Hypothalamus (tissue), 51 donors: ENCODE data around the gene TRIM71.
"Not testable (repeated sequence)": the region's sequence is repeated elsewhere in the genome, so short reads cannot be mapped to it uniquely, and the experiment has no call there.

ENCODE experiments used
- DNase-seq, 51 donors: peaks; one replicate each; lab custom pipeline; 2025; lab: John Stamatoyannopoulos, UW

Gene TRIM71

DNA sequence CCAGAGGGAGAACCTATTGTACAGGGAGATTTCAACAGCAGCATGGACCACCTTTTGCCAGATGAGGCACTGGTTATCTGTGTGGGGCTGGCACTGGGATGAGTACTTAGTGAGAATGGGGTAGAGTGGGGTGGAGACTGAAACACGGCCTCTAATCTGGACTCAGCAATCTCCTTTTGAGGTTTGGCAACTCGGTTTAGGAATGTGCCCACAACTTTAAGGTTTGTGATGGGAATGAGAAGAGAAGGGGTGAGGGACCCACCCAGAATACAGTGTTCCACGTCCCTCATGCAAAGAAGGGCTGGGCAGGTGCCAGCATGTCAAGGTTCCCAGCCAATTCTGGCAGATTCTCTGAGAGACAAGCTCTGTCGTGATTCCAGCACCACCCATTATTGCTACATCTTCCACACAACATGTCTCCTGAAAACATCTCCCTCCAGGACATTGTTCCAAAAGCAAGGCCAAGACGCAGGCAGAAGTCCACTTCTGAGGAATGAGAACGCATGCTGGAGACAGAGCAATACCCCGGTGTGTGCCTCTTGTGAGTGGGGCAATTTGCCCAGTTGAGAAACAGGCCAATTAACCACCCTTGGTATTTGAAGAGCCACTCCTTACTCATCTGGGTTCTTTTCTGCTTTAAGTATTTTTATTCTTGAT, 96.1 kb downstream of the TRIM71 start:
- DNase-seq = no peak

GRCh38 chr3:32919920-32920319, 102.1 kb downstream of the TRIM71 start:
- no peak for DNase-seq

DNA sequence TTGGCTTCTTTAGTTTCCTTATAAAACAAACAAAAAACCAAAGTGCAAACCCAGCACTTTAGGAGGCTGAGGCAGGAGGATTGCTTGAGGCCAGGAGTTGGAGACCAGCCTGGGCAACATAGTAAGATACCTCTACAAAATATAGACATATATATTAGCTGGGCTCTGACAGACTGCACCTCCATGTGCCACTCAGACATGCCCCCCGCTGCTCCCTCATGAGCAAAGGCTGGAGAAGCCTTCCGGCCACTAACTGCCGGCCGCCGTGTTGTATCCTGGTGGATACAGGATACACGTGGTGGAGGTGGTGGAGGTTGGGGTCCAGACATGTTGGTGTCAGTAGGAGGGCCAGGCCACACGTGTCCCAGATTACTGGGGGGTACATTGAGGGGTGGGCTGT, 104.3 kb downstream of the TRIM71 start:
- DNase-seq = no peak

DNA sequence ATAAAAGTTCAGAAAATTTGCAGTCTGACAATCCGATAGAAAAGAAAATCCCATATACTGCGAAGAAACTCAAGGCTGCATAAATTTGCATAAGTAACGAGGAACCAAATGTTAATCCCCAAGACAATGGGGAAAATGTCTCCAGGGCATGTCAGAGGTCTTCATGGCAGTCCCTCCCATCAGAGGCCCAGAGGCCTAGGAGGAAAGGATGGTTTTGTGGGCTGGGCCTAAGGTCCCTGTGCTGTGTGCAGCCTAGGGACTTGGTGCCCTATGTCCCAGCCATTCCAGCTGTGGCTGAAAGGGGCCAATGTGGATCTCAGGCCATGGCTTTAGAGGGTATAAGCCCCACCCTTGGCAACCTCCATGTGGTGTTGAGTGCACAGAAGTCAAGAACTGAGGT, 112.4 kb downstream of the TRIM71 start:
- no peak for DNase-seq

- not testable (repeated sequence) for DNase-seq
Measured at GRCh38 chr3:32931273-32931672, 113.5 kb downstream of the TRIM71 start.

GRCh38 chr3:32934150-32934742, 116.4 kb downstream of the TRIM71 start:
- peak in 6 of 51 donors; percentile 1 to 4 (median 2) for DNase-seq

GRCh38 chr3:32937331-32937730, 119.5 kb downstream of the TRIM71 start:
- no peak for DNase-seq

- DNase-seq = not testable (repeated sequence)
Measured at GRCh38 chr3:32939531-32940284, 121.9 kb downstream of the TRIM71 start.

- no peak for DNase-seq
Measured at GRCh38 chr3:32940726-32941125, 122.9 kb downstream of the TRIM71 start.

DNA sequence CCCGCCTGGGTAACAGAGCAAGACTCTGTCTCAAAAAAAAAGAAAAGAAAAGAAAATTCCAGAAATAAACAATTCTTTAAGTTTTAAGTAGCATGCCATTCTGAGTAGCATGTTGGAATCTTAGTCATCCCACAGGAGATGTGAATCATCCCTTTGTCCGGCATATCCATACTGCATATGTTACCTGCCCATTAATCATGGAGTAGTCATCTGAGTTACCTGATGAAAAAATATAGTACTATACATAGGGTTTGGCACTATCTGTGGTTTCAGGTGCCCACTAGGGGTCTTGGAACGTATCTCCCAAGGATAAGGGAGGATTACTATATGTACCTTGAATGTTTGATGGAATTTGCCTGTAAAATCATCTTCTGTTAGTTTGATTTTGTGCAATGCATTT, 127.3 kb downstream of the TRIM71 start:
- no peak for DNase-seq

GRCh38 chr3:32945598-32945997, 127.8 kb downstream of the TRIM71 start:
- DNase-seq = not testable (repeated sequence)

DNA sequence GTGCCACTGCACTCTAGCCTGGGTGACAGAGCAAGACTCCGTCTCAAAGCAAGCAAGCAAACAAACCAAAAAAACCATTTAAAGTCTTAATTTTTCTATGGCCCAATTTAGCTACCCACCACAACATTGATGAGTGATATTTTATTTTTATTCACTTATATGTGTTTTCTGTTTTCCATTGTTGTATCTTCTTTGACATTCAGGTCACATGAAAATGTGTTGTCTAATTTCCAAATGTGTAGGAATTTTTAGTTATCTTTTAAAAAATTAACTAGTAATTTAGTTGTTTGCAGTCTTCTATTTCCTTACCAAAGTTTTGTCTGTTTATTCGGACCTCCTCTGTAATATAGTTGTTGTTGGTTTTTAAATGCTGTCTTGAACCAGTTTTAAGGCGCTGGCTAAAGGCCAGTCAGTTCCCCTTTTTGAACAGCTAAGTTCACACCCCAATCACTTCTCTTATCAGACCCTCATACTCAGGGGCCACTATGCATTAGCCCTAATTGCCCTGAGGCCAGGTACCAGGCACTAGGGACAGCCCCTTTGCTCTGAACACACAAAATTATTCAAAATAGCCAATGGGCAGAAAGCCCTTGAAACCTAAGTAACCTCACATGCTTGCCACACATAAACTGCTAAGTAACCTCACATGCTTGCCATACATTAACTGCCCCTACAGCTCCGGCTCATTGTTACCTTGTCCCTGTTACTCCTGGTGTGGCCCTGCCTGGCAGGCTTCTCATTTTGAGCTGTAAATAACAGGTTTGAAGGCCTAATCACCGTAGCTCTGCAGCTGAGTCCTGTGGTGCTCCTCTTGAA, 129.4 kb downstream of the TRIM71 start:
- no peak for DNase-seq
